HG03159 (cell line): ENCODE measurements around the gene CCER1.

Source experiments
- ATAC-seq: cut with Tn5 transposase; IDR thresholded peaks from one replicate; pipeline ENCODE4 v1.9.1; 2021; ENCODE audit warnings: mild to moderate bottlenecking, moderate library complexity; ENCODE audit not compliant: unreplicated experiment

CCER1 gene

DNA sequence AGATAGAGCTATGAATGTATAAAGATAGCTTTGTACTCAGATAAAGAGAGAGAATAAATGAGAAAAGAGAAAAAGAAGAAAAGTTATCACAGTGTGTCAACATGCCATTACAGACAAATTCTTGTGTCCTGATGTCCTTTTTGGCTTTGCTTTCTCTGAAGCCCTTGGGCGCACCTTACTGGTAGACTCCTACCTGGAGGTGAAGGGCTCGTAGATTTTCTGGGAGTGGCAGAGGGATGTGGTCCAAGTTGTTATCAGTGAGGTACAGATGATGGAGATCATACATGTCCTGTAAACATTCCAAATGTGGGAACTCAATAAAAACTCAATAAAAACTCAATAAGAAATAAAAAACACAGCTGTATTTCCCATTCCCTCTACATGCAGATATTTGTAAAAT, 14.9 kb upstream of the CCER1 start:
- ATAC-seq = no peak

DNA sequence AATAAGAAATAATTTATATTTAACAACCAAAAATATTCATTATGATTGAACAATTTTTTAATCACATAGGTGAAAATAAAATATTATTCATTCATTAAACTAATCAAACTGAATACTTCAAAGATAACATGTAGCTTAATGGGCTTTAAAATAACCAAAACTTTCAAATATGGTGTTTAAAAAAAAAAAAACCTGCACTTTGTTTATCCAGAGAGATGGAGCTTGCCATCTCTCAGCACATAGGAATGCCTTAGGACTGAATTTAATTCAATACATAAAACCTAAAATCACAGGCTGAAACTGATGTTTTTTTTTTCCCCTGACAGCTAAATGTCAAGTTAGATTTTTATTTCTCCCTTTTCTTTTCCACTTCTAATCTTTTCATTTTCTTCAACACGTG, 14.4 kb upstream of the CCER1 start:
- ATAC-seq = no peak

DNA sequence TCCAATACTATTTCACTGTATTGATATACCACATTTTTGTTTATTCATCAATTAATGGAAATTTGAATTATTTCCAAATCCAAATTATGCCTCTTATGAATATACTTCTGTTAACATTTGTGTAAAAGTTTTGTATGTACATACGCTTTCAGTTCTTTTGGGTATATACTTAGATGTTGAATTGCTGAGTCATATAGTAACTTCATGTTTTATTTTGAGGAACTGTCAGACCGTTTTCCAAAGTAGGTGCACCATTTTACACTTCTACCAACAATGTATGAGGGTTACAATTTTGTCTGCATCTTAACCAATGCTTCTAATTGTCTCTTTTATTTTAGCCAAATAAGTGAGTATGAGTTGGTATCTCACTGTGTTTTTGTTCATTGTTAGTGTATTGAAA, 10.2 kb upstream of the CCER1 start:
- ATAC-seq = no peak

DNA sequence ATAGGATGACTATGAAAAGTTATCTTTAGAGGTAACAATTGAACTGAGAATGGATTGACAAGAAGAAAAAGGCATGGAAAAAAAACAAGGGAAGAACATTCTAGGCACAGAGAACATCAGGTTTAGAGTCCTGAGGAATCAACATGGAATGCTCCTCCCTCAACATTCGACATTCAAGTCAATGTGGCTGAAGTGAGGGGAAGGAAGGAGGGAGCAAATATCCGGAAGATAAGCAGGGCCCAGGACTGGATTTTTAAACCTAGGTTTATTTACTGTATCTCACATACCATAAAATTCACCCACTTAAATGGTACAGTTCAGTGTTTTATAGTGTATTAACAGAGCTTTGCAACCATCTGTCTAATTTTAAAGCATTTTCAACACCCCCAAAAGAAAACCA, 9.6 kb upstream of the CCER1 start:
- no peak for ATAC-seq

DNA sequence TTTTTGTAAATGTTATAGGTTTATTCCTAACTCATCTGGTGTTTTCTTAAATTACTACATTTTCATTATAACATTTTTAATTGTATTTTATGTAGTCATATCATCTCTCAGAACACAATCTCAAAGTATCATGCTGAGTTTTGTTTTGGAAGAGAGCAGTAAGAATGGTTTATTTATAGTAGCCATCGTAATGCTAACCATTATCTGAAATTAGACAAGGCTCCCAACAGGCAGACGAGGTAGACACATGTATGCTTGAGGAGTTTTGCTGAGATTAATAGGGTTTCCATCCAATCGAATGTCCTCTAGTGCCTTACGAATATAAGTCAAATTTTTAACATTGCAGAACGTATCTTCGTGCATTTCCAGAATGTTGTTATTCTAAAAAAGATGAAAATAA, 9.0 kb upstream of the CCER1 start:
- no peak for ATAC-seq

DNA sequence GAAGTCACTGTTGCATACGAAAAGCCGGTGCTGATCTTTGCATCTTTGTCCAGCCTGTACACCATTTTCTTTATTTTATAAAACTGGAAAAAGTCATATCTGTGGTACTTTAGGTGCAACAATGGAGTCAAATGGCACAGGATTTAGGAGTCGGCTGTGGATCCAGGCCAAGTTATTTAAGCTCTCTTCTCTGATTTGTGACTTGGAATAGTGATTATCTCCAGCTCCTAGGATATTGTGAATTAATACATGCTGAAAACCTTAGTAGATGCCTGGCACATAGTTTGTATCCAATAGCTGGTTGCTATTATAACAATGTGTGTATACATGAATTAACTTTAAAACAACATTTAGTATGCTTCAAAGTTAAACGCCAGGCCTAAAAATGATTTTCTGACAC, 6.2 kb upstream of the CCER1 start:
- no peak for ATAC-seq

DNA sequence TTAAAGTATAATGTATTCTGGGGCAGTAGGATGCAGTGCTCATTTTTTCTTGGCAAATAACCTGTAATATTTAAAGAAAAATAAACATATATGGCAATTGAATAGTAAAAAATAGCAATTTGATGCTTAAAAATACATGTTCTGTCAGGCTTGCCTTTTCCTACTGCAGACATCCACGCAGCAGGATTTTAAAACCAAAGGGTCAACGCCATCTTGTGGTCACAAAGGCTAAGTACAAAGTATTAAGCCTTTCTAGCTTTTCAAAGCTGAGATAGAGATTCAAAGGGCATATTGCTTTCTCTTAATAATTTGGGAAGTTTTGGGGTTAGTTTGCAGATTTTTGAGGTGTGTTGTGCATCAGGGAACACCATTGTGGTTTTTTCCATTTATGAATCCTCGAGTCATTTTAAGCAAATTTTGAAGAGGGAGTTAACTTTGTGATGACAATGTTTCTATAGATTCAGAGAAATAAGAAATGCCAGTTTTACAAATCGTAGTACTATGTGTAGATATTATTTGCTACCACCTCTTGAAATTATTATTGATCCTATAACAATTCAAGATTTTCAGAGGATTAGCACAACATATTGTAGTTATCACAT, 4.7 kb upstream of the CCER1 start:
- peak; percentile 95 for ATAC-seq

DNA sequence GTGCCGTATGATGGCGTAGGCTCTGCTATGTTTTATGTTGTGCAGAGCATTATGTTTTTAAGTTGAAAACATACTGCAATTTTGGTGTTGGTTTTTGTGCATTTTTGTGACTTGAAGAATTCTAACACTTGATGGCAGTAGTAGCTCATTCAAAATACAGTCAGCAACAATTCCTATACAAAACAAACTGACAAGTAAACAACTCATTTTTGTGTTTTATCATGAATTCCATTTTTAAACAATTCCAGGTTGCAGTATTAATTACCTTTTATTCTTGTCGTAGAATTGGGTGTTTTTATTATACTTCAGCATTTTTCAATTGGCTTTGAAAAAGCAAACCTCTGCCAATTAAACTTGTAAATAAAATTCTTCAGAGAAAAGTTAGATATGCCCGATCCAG, 4.1 kb upstream of the CCER1 start:
- no peak for ATAC-seq

DNA sequence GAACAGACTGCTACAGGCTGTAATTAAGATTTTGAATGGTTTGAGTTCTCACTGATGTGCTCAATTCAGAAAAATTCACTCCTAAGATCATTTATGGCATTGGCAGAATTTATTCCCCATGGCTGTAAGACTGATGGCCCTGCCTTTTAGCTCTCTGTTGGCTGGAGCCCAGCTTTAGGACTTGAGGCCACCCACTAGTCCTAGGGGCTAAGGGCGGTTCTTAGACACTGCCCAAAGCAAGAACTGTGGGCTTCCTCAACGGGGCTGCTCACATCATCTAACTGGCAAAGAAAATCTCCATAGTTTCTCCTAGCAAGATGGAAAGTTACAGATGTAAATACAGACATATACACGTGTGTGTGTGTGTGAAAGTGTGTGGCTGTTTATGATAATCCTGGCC, 3.4 kb upstream of the CCER1 start:
- ATAC-seq = no peak

DNA sequence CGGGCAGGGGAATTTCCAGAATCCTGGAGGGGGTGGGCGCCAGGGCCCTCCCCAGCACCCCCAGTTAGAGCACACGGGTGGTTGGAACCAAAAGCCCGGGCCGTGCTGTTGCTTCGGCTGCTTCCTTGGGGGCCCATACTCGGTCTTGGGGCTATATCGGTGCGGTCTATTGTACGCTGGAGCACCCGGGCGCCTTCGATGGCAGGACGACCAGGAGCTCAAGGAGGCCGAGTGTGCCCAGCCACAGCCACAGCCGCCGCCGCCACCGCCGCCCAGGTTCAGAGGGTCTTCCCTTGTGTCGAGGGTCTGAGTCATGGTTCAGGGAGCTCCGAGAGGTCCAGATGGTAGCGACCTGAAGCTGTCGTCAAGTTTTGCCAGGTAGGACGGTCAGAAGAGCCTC, 548 bp downstream of the CCER1 start:
- ATAC-seq = no peak

DNA sequence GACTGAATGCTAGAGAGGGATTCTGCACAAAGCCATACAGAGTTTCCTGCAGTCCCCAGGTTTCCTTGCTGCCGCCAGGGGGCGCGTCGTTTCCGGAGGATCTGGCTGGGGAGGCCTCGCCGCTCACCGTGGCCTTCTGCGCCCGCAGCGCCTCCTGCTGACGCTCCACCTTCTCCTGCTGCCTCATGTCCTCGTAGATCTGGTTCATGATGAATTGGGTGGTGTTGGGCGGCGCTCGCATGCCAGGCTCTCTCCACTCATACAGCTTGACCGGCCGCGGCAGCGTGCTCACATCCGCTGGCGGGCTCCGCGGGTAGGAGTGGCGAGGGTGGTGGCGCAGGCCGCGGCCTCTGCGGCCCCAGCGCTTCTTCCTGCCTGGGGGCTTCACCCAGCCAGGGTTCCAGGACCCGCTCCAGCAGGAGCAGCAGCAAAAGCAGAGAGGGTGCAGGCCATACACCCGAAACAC, 987 bp downstream of the CCER1 start:
- peak; percentile 75 for ATAC-seq

DNA sequence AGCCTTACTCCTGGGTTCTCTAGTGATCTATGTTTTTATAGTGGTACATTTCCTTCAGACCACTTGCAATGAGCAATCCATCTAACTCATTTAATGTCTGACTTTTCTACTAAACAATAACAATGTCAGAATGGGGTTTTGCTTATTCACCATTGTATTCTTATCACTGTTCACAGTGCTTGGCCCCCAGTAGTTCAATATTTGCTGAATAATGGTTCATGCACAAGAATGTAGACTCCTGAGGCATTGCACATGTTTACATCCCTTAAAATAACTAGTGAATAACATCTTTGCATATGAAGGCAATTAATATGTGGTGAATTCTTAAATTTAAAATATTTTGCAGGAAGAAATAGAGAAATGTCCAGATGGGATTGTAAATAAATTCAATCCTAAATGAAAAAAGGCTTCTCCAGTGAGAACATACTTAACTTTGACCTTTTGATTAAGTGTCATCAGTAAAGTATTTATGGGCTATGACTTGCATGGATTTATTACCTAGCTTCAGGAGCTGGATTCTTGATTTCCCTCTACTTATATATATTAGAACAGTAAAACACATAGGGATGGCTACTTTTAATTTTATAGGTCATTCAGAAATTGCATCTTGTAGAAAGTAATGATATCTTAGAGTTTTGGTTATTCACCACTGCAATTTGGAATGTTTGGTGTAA, 3.4 kb downstream of the CCER1 start:
- no peak for ATAC-seq

DNA sequence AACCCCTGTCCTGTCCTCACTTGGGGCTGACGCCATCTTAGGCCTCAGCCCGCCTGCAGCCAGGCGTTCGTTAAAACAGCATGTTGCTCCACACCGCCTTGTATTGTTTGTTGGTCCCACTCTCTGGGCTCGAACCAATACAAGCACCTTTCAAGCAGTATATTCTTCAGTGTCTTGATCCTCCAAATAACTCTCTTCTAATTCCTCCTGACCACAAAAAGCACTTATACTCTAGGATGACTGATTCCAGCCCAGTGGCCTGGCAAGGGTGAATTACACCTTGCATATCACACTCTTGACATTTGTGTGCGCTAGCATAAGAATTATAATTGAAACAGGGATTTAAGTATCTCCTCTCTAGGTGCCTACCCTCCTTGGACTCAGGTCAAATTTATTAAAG, 7.1 kb downstream of the CCER1 start:
- no peak for ATAC-seq

DNA sequence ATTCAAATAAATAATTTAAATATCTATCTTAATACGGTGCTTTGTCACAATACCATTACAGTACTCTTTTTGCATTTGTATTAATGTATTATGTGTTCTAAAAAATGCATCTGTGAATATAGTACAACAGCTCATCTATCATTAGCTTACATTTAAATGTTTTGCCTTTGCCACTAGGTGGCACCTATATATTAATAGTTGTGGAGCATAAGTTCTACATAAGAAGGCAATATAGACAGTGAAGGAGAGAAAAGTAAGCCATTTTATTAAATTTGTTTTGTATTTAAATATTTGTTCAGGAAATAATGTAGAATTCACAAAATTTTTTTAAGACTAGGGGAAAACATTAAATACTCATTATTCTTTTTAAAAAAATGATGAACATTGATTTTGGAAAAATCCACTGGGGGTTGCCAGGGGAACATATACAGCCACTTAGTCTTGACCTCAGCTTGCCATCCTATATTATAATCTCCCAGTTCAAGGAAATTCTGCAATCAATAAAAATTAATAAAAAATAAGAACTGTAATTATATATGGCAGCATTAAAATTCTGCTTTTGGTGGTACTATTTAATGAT, 9.8 kb downstream of the CCER1 start:
- peak; percentile 73 for ATAC-seq

DNA sequence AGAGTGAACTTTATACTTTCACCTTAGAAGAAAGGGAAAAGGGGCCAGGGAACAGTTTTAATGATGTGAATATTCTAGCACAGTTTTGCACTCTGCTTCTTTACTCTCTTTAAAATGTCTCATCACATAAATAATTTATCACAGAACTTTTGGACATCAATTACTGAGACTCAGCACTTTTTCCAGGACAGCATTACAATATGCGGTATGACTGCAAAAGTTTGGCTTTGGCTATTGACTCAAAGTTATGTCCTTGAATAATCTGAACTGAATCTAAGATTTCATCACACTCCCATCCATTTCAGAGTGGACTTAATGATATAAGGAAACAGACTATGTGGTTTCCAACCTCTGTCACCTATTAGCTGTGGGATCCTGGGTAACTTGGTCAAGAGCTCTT, 11.7 kb downstream of the CCER1 start:
- no peak for ATAC-seq

DNA sequence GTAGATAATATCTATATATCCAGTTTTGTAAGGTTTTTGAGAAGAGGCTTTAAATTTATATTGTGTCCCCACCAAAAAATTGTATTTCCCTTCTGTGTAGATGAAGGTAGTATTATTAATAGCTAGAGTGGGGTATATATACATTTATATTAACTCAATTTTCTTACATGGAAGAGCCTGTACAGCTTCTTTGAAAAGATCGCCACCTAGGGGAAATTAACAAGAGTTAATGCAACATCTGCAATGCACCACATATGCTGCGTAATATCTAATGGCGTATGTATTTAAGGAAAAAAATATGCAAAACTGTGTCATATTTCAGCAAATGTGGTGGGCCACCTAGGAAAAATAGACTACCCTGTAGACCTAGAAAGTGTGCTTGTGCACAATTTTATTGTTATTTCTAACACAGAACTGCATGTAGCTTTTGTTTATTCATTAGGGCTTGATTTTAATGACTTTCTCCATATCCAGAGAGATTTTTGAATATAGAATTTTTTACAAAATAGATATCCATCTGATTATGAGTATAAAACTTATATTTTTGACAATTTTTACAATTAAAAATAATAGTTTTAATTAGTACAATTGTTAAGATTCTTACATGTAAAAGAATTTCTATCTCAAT, 14.0 kb downstream of the CCER1 start:
- ATAC-seq = peak; percentile 85

DNA sequence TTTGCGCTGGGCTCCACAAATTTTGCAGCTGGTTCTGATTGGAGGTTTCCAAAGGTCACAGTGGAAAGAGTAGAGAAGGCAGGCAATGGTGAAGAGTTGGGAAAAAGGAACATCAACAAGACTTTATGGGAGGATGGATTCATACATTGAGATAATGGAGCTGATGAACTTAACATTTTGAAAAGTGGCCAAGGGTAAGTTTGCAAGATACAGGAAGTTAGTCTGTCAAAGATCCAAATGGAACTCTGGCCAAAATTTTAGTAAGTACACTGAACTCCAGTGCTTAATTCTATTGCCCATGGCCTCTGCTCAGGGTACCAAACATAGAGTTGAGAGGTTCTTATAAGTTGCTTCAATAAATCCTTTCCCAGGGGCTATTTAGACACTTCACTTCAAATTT, 15.6 kb downstream of the CCER1 start:
- ATAC-seq = no peak

DNA sequence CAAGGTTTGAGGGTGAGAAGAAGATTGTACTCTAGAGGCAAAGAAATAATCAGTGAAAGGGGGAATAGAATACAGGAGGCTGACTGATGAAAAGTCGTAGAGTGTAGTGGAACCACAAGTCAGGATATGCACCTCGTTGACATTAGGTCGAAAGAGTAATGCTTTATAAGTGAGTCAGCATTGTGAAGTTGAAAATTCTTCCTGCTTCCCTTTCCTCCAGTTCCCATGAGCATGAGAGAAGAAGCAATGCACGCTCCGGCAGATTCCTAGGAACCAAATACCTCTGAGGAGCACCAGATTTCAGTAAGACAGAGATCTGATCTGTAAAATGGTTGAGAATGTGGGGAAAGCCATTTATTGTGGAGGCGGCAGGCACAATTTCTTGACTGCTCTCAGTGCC, 16.5 kb downstream of the CCER1 start:
- no peak for ATAC-seq

DNA sequence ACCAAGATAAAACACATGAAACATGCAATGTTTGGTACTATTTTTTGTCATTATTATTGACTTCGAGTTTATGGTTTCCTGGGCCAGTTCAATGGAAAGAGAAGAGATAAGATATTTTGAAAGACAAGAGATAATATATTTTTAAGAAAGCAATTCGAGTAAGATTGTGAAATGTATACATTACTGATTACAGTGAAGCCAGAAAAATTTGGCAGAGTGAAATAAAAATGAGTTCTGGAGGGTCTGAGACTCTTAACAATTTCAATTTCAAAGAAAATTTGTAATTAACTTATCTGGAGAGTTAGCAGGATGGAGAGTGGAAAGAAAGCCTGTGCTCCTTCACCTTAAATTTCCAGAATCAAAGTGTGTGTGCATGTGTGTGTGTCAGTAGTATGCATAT, 17.3 kb downstream of the CCER1 start:
- no peak for ATAC-seq

DNA sequence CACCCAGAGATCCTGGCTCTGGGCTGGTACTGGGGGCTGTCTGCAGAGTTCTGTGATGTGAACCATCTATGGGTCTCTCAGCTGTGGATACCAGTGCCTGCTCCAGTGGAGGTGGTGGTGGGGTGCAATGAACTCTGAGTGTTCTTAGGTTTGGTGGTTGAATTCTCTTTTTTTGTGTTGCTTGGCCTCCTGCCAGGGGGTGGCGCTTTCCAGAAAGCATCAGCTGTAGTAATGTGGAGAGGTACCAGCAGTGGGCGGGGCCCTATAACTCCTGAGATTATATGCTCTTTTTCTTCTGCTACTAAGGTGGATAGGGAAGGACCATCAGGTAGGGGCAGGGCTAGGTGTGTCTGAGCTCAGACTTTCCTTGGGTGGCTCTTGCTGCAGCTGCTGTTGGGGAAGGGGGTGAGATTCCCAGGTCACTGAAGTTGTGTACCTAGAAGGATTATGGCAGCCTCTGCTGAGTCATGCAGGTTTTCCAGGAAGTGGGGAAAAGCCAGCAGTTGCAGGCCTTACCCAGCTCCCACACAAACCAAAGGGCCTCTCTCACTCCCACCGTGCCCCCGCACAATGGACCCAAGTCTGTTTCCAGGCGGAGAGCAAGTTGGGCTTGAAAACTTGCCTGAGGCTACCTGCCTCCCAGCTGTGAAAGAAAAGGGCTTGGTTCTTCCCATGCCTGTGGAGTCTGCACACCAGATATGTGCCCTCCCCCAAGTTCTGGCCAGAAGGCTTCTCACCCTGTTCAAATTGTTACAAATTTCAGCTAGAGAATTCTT, 18.6 kb downstream of the CCER1 start:
- no peak for ATAC-seq

DNA sequence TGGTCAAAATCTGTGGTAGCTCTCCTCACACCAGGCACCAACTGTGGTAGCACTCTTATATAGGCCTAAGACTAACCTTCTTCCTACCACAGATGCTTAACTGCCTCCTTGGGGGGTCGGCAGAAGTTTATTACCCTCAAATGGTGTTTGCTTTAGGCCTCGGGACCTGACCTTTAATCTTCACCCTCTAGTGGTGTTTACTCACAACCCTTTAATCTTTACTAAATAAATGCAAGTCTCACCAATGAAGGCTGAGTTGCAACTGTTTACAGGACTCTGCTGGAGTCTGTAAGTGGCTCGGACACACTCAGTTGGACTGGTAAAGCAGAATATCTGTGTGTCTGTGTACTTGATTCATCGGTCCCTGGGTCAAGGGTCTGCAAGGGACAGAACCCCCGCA, 29.4 kb downstream of the CCER1 start:
- ATAC-seq = no peak
